ENCODE results near the gene CXCL1.
"Not testable (repeated sequence)": the region's sequence is repeated elsewhere in the genome, so short reads cannot be mapped to it uniquely, and the experiment has no call there.

CXCL1 gene

DNA sequence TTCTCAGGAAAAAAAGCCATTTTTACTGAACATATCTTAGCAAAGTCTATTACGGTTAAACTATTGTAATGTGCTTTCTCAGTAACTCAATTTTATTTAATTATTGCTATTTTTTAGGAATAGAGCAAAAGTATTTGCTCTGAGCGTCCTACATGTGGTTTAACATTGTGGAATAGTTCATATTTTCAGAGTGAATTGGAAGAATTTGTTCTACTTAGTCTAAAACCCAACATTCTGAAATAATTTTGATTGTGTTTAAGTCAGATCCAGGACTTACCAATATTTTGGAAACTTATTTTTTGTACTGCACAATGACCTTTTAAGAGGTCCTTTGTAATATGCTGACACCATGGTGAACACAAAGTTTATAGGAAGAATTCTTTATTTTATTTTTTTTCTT, 27.2 kb downstream of the CXCL1 start:
- no CpG with 5 or more reads among the region's 2 CpGs for WGBS

DNA sequence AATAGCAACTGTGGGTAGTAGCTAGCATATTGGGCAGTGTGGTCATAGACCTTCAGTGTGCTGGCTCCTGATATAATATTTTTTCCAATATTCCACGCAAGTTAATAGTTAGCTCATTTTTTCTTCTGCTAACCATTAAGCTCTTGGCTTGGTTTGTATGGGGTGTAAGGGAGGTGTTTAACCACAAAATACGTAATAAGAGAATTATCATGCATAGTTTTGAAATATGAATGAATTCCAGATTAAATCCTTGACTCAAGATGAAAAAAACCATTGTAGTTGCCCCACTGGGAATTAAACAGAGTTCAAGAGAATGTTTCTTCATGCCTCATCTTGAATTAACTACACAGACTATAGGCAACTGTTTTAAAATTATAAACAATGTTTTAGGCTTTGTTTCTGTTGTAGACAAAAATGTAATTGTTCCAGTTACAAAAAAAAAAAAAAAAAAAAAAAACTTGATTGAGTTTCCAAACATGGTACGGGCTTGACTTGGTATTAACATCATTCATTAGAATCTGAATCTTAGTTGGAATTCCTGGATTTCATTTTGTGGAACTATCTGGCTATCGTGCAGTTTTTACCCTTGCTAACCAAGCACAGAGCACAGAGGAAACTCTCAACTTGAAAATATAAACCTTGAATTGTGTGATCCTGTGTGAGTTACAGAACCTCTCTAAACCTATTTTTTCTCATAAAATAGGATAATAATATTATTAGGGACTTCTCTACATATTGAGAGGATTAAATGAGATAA, 28.4 kb downstream of the CXCL1 start:
- no peak overlapping the region for H2BK120ac ChIP-seq (ENCODE audit: low read depth, low read length)
- peak overlapping the region; percentile 72 for H3K9ac ChIP-seq (ENCODE audit: low read length)
- H3K9me3 ChIP-seq (ENCODE audit: control insufficient read depth, low read length) = no peaks in the 10 kb centered on the region
- H2AK5ac ChIP-seq (ENCODE audit: low read length, severe bottlenecking) = no peak overlapping the region
- H3K79me1 ChIP-seq (replicated peaks; ENCODE audit: low read length, poor library complexity, severe bottlenecking) = no peaks in the 10 kb centered on the region
- no peak overlapping the region for H3K4ac ChIP-seq (ENCODE audit: low read depth in 1 of 2, low read length in 2 of 2)
- H3K18ac ChIP-seq (ENCODE audit: low read depth in 1 of 2, low read length in 2 of 2) = no peak overlapping the region
- peak overlapping the region; percentile 58 for H3K27ac ChIP-seq (ENCODE audit: low read length, poor library complexity, severe bottlenecking)
- no peak for DNase-seq
- H4K91ac ChIP-seq (ENCODE audit: low read length) = no peak overlapping the region
- no peak overlapping the region for H3K4me2 ChIP-seq (ENCODE audit: low read length, poor library complexity, severe bottlenecking)
- H3K4me3 ChIP-seq (ENCODE audit: insufficient read depth in 1 of 2, low read depth in 1 of 2, low read length in 2 of 2) = no peak overlapping the region
- H4K8ac ChIP-seq (ENCODE audit: low read length) = no peak overlapping the region
- H3K4me1 ChIP-seq (ENCODE audit: control insufficient read depth, insufficient read depth, low read depth, low read length) = peaks cover 6% of the 10 kb centered on the region
- no peaks in the 10 kb centered on the region for H3K27me3 ChIP-seq (ENCODE audit: control insufficient read depth in 1 of 2, insufficient read depth in 1 of 2, low read length in 2 of 2)
- no peak overlapping the region for H2BK12ac ChIP-seq (ENCODE audit: low read length in 2 of 2)
- H2BK5ac ChIP-seq (ENCODE audit: low read depth, low read length, poor library complexity, severe bottlenecking) = peak overlapping the region; percentile 70
- H3K23ac ChIP-seq (ENCODE audit: low read length in 2 of 2) = no peak overlapping the region
- H3K14ac ChIP-seq (ENCODE audit: low read length in 2 of 2) = no peak overlapping the region
- no peaks in the 10 kb centered on the region for H3K36me3 ChIP-seq (ENCODE audit: control insufficient read depth in 1 of 2, insufficient read depth in 2 of 2, low read depth in 1 of 2, low read length in 2 of 2)
- no peak overlapping the region for H2AFZ ChIP-seq (ENCODE audit: low read depth, low read length)
- H2BK15ac ChIP-seq (ENCODE audit: low read depth, poor library complexity, severe bottlenecking) = no peak overlapping the region
- 80% methylated on average over 1 of the region's 4 CpGs for WGBS

More for the DNA sequence above, 27.2 kb downstream of the CXCL1 start:
- peak overlapping the region; percentile 37 for H3K27ac ChIP-seq (ENCODE audit: low read length, poor library complexity, severe bottlenecking)
- H3K4me3 ChIP-seq (ENCODE audit: insufficient read depth in 1 of 2, low read depth in 1 of 2, low read length in 2 of 2) = no peak overlapping the region
- no peak overlapping the region for H2BK15ac ChIP-seq (ENCODE audit: low read depth, poor library complexity, severe bottlenecking)
- H2BK12ac ChIP-seq (ENCODE audit: low read length in 2 of 2) = no peak overlapping the region
- no peaks in the 10 kb centered on the region for H3K79me1 ChIP-seq (replicated peaks; ENCODE audit: low read length, poor library complexity, severe bottlenecking)
- H3K4me2 ChIP-seq (ENCODE audit: low read length, poor library complexity, severe bottlenecking) = no peak overlapping the region
- H4K91ac ChIP-seq (ENCODE audit: low read length) = no peak overlapping the region
- H3K36me3 ChIP-seq (ENCODE audit: control insufficient read depth in 1 of 2, insufficient read depth in 2 of 2, low read depth in 1 of 2, low read length in 2 of 2) = no peaks in the 10 kb centered on the region
- no peak for DNase-seq
- H3K4ac ChIP-seq (ENCODE audit: low read depth in 1 of 2, low read length in 2 of 2) = no peak overlapping the region
- no peak overlapping the region for H2AK5ac ChIP-seq (ENCODE audit: low read length, severe bottlenecking)
- no peak overlapping the region for H3K14ac ChIP-seq (ENCODE audit: low read length in 2 of 2)
- no peak overlapping the region for H2BK5ac ChIP-seq (ENCODE audit: low read depth, low read length, poor library complexity, severe bottlenecking)
- no peaks in the 10 kb centered on the region for H3K9me3 ChIP-seq (ENCODE audit: control insufficient read depth, low read length)
- no peak overlapping the region for H4K8ac ChIP-seq (ENCODE audit: low read length)
- peaks cover 9% of the 10 kb centered on the region for H3K4me1 ChIP-seq (ENCODE audit: control insufficient read depth, insufficient read depth, low read depth, low read length)
- no peak overlapping the region for H2BK120ac ChIP-seq (ENCODE audit: low read depth, low read length)
- H3K9ac ChIP-seq (ENCODE audit: low read length) = peak overlapping the region; percentile 61
- H2AFZ ChIP-seq (ENCODE audit: low read depth, low read length) = no peak overlapping the region
- H3K27me3 ChIP-seq (ENCODE audit: control insufficient read depth in 1 of 2, insufficient read depth in 1 of 2, low read length in 2 of 2) = no peaks in the 10 kb centered on the region
- H3K23ac ChIP-seq (ENCODE audit: low read length in 2 of 2) = no peak overlapping the region
- H3K18ac ChIP-seq (ENCODE audit: low read depth in 1 of 2, low read length in 2 of 2) = no peak overlapping the region

DNA sequence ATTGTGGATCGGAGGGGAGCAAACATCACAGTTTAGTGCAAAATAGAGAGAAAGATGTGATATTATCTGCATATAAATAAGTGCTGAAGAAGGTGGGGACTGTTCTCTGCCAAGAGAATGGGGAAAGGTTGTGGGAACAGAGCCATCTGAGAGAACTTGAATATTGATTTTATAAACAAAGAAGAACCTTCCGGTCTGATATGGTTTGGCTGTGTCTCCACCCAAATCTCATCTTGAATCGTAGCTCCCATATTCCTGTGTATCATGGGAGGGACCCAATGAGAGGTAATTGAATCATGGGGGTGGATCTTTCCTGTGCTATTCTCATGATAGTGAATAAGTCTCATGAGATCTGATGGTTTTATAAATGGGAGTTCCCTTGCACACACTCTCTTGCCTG, 30.1 kb downstream of the CXCL1 start:
- not testable (repeated sequence) for H3K14ac ChIP-seq (ENCODE audit: low read length in 2 of 2); H3K27me3 ChIP-seq (ENCODE audit: control insufficient read depth in 1 of 2, insufficient read depth in 1 of 2, low read length in 2 of 2); H3K9ac ChIP-seq (ENCODE audit: low read length); H3K4me3 ChIP-seq (ENCODE audit: insufficient read depth in 1 of 2, low read depth in 1 of 2, low read length in 2 of 2); H4K91ac ChIP-seq (ENCODE audit: low read length); H2BK120ac ChIP-seq (ENCODE audit: low read depth, low read length); H3K9me3 ChIP-seq (ENCODE audit: control insufficient read depth, low read length); H3K4me1 ChIP-seq (ENCODE audit: control insufficient read depth, insufficient read depth, low read depth, low read length); H2BK5ac ChIP-seq (ENCODE audit: low read depth, low read length, poor library complexity, severe bottlenecking); H3K18ac ChIP-seq (ENCODE audit: low read depth in 1 of 2, low read length in 2 of 2); H3K4me2 ChIP-seq (ENCODE audit: low read length, poor library complexity, severe bottlenecking); H3K36me3 ChIP-seq (ENCODE audit: control insufficient read depth in 1 of 2, insufficient read depth in 2 of 2, low read depth in 1 of 2, low read length in 2 of 2); H3K27ac ChIP-seq (ENCODE audit: low read length, poor library complexity, severe bottlenecking); H2BK12ac ChIP-seq (ENCODE audit: low read length in 2 of 2); H3K79me1 ChIP-seq (replicated peaks; ENCODE audit: low read length, poor library complexity, severe bottlenecking); H3K23ac ChIP-seq (ENCODE audit: low read length in 2 of 2); H2AFZ ChIP-seq (ENCODE audit: low read depth, low read length); H2AK5ac ChIP-seq (ENCODE audit: low read length, severe bottlenecking); DNase-seq; H4K8ac ChIP-seq (ENCODE audit: low read length); H2BK15ac ChIP-seq (ENCODE audit: low read depth, poor library complexity, severe bottlenecking); H3K4ac ChIP-seq (ENCODE audit: low read depth in 1 of 2, low read length in 2 of 2)
- WGBS = 98% methylated on average over 3 of the region's 3 CpGs

DNA sequence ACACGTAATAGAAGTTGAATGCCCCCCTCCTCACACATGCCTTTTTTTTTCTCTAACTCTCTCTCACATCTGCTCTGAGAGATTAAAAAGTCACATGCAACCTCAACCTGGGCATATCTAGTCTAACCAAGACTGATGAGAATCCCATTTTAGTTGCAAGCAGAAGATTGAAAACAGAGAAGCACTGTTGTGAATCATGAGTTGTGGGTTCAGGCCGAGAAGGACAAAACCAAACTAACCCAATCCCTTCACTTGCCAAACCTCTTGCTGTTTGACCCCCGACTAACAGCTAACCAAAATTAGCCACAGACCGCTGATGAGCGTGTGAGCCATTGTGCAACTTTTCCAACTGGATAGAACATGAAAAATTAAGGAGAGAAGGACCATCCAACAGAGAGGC, 31.8 kb downstream of the CXCL1 start:
- no peak overlapping the region for H3K23ac ChIP-seq (ENCODE audit: low read length in 2 of 2)
- H2AK5ac ChIP-seq (ENCODE audit: low read length, severe bottlenecking) = no peak overlapping the region
- no peak overlapping the region for H2AFZ ChIP-seq (ENCODE audit: low read depth, low read length)
- H3K9me3 ChIP-seq (ENCODE audit: control insufficient read depth, low read length) = no peaks in the 10 kb centered on the region
- no peak overlapping the region for H3K9ac ChIP-seq (ENCODE audit: low read length)
- no peak overlapping the region for H2BK5ac ChIP-seq (ENCODE audit: low read depth, low read length, poor library complexity, severe bottlenecking)
- DNase-seq = no peak
- no peak overlapping the region for H2BK120ac ChIP-seq (ENCODE audit: low read depth, low read length)
- H3K4me3 ChIP-seq (ENCODE audit: insufficient read depth in 1 of 2, low read depth in 1 of 2, low read length in 2 of 2) = no peak overlapping the region
- H3K27ac ChIP-seq (ENCODE audit: low read length, poor library complexity, severe bottlenecking) = no peak overlapping the region
- H3K14ac ChIP-seq (ENCODE audit: low read length in 2 of 2) = no peak overlapping the region
- H2BK15ac ChIP-seq (ENCODE audit: low read depth, poor library complexity, severe bottlenecking) = no peak overlapping the region
- H3K27me3 ChIP-seq (ENCODE audit: control insufficient read depth in 1 of 2, insufficient read depth in 1 of 2, low read length in 2 of 2) = no peaks in the 10 kb centered on the region
- no peak overlapping the region for H4K8ac ChIP-seq (ENCODE audit: low read length)
- H3K36me3 ChIP-seq (ENCODE audit: control insufficient read depth in 1 of 2, insufficient read depth in 2 of 2, low read depth in 1 of 2, low read length in 2 of 2) = no peaks in the 10 kb centered on the region
- no peaks in the 10 kb centered on the region for H3K79me1 ChIP-seq (replicated peaks; ENCODE audit: low read length, poor library complexity, severe bottlenecking)
- no peak overlapping the region for H3K18ac ChIP-seq (ENCODE audit: low read depth in 1 of 2, low read length in 2 of 2)
- no peak overlapping the region for H3K4ac ChIP-seq (ENCODE audit: low read depth in 1 of 2, low read length in 2 of 2)
- H3K4me1 ChIP-seq (ENCODE audit: control insufficient read depth, insufficient read depth, low read depth, low read length) = peaks cover 3% of the 10 kb centered on the region
- H2BK12ac ChIP-seq (ENCODE audit: low read length in 2 of 2) = peak overlapping the region in 1 of 2 experiments; percentile 10
- H4K91ac ChIP-seq (ENCODE audit: low read length) = no peak overlapping the region
- no peak overlapping the region for H3K4me2 ChIP-seq (ENCODE audit: low read length, poor library complexity, severe bottlenecking)
- WGBS = 87% methylated on average over 5 of the region's 5 CpGs

Data from mesenchymal stem cell (in vitro differentiated cells and primary cell).